Activated naive CD4-positive, alpha-beta T cell treated with anti-CD3 and anti-CD28 coated beads, Interleukin-2, amount 50 U/mL, for 24 hours (primary cell): ENCODE results near the gene NTRK1.

Experiments used
- H3K27ac Mint-ChIP-seq: one replicate; pipeline ENCODE4 v1.8.0; 2021; ENCODE audit warnings: mild to moderate bottlenecking, mixed read lengths
- H3K27me3 Mint-ChIP-seq: one replicate; pipeline ENCODE4 v1.8.0; 2021; ENCODE audit warnings: mixed read lengths
- H3K36me3 Mint-ChIP-seq: one replicate; pipeline ENCODE4 v1.8.0; 2021; ENCODE audit warnings: mixed read lengths
- H3K4me1 Mint-ChIP-seq: one replicate; pipeline ENCODE4 v1.8.0; 2021; ENCODE audit warnings: mixed read lengths
- H3K4me3 Mint-ChIP-seq: one replicate; pipeline ENCODE4 v1.8.0; 2021; ENCODE audit warnings: mild to moderate bottlenecking, mixed read lengths
- H3K9me3 Mint-ChIP-seq: one replicate; pipeline ENCODE4 v1.8.0; 2021; ENCODE audit warnings: mixed read lengths

The NTRK1 gene

DNA sequence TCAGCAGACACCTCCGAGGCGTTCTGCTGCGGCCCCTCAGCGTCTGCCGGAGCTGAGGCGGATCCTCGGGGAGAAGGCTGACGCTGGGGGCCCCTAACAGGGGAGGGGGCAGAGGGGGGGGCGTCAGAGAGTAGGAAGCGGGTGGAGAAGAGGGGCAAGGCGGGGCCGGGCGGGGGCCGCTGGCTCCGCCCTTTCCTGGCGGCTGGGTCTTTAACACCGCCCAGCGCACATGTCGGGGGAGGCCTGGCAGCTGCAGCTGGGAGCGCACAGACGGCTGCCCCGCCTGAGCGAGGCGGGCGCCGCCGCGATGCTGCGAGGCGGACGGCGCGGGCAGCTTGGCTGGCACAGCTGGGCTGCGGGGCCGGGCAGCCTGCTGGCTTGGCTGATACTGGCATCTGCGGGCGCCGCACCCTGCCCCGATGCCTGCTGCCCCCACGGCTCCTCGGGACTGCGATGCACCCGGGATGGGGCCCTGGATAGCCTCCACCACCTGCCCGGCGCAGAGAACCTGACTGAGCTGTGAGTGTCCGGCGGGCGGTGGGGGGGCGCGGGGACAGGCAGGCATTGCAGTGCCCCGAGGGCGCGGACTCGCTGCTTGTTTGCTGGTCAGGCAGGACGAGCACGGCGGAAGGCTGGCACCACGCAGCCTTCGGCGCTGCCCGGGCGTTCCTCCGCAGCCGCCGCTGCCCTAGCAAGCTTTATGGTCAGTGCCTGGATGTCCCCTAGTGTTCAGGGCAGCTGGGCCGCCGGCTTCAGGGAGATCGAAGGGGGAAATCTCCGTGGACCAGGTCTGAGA, at the start of gene NTRK1:
TSS of gene NTRK1 (plus strand) at position 238 of the 796 bp plus-strand sequence. CDS start at position 308, 70 bp downstream.
- H3K27ac Mint-ChIP-seq, result no peak within 1 kb of the TSS
- H3K9me3 Mint-ChIP-seq, result no peaks in the 10 kb centered on the region
- no peaks in the 10 kb centered on the region for H3K36me3 Mint-ChIP-seq
- H3K4me3 Mint-ChIP-seq, result peak within 1 kb of the TSS; percentile 78
- H3K27me3 Mint-ChIP-seq, result peaks cover 43% of the 10 kb centered on the region
- H3K4me1 Mint-ChIP-seq, result peaks cover 23% of the 10 kb centered on the region

DNA sequence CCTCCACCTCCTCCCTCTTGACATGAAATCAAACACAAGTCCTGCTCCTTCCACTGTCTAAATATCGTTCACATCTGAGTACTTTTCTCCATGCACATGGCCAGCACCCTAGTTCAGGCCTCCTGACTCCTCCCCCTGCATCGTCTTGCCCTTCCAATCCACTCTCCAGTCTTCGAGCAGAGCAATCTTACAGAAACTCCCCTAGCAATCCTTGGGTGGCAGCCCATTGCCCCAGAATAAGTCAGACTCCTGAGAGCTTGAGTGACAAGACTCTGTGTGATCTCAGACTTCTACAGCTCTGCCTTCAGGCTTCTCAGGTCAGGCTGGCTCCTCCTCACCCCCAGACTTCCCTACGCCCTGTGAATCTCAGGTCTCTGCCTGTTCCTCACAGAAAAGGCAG, 49.5 kb upstream of the NTRK1 start:
- Mint-ChIP-seq H3K4me3 (peak overlapping the region; percentile 97), H3K36me3 (peaks cover 48% of the 10 kb centered on the region), H3K4me1 (peaks cover 71% of the 10 kb centered on the region), H3K9me3 (no peaks in the 10 kb centered on the region), H3K27ac (peak overlapping the region; percentile 4), H3K27me3 (no peaks in the 10 kb centered on the region)

- H3K4me1 Mint-ChIP-seq, result peaks cover 76% of the 10 kb centered on the region
- peak overlapping the region; percentile 97 for H3K4me3 Mint-ChIP-seq
- peaks cover 44% of the 10 kb centered on the region for H3K36me3 Mint-ChIP-seq
- no peaks in the 10 kb centered on the region for H3K27me3 Mint-ChIP-seq
- peak overlapping the region; percentile 82 for H3K27ac Mint-ChIP-seq
- H3K9me3 Mint-ChIP-seq, result no peaks in the 10 kb centered on the region
Observed at GRCh38 chr1:156812293-156812990, 48.2 kb upstream of the NTRK1 start.

DNA sequence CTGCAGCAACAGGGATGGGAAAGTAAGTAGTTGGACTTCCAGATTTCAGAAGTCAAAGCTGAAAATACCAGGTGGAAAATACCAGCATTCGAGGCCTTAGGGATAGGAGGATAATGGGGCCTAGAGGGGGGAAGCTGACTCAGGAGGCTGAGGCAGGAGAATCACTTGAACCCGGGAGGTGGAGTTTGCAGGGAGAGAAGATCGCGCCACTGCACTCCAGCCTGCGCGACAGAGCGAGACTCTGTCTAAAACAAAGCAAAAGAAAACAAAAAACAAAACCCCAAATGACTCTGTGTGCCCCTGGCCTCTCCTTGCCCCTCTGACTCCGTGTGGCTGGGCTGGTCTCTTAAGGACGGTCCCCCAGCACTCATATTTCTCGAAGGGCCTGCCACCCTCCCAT, 47.4 kb upstream of the NTRK1 start:
- peaks cover 72% of the 10 kb centered on the region for H3K4me1 Mint-ChIP-seq

DNA sequence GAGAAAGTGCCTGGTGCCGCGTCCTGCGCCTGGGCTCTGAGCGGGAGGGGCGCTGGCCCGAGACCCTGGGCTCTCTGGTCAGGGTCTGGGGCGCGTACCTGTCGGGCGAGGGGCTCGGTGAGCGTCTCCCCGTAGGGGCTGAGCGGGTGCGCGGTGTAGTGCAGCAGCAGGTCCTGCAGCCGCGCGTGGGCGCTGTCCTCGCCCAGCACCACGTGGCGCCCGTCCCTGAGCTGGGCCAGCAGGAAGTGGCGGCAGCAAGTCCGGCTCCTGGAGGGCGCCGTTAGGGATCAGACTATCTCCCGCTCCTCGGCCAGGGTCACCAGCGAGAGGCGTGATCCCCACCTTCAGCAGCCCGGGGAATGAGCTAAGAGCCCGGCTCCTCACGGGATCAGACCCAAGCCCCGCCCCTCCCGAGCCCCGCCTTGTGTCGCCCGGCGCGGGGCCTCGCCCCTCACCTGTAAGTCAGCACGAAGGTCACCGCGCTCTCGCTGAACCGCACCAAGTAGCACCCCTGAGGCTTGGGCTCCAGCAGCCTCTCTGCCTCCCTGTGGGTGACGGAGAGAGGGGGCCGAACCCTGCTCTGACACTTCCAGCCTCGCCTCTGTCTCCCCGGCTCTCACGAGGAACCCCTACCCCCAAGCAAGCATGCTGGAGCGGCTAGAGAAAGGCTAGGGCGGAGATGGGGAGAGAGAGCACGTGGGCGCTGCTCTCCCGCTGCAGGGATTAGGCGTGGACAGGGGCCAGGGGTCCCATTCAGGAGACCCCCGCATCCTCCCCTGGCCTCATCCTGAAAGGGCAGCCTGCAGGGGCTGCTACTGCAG, 46.7 kb upstream of the NTRK1 start:
- Mint-ChIP-seq H3K27me3 (no peaks in the 10 kb centered on the region), H3K9me3 (no peaks in the 10 kb centered on the region), H3K4me3 (peak overlapping the region; percentile 97), H3K4me1 (peaks cover 70% of the 10 kb centered on the region), H3K36me3 (peaks cover 35% of the 10 kb centered on the region), H3K27ac (peak overlapping the region; percentile 96)

More for the DNA sequence above, 47.4 kb upstream of the NTRK1 start:
- Mint-ChIP-seq H3K27me3 (no peaks in the 10 kb centered on the region), H3K9me3 (no peaks in the 10 kb centered on the region), H3K27ac (no peak overlapping the region), H3K36me3 (peaks cover 35% of the 10 kb centered on the region), H3K4me3 (peak overlapping the region; percentile 97)

- no peaks in the 10 kb centered on the region for H3K27me3 Mint-ChIP-seq
- H3K36me3 Mint-ChIP-seq, result peaks cover 35% of the 10 kb centered on the region
- H3K9me3 Mint-ChIP-seq, result no peaks in the 10 kb centered on the region
- peaks cover 70% of the 10 kb centered on the region for H3K4me1 Mint-ChIP-seq
- H3K4me3 Mint-ChIP-seq, result peak overlapping the region; percentile 97
- H3K27ac Mint-ChIP-seq, result peak overlapping the region; percentile 100
Observed at GRCh38 chr1:156814571-156815260, 45.9 kb upstream of the NTRK1 start.

- peaks cover 70% of the 10 kb centered on the region for H3K4me1 Mint-ChIP-seq
- no peaks in the 10 kb centered on the region for H3K27me3 Mint-ChIP-seq
- H3K9me3 Mint-ChIP-seq, result no peaks in the 10 kb centered on the region
- peak overlapping the region; percentile 100 for H3K27ac Mint-ChIP-seq
- H3K36me3 Mint-ChIP-seq, result peaks cover 35% of the 10 kb centered on the region
- peak overlapping the region; percentile 97 for H3K4me3 Mint-ChIP-seq
Observed at GRCh38 chr1:156815307-156815826, 45.3 kb upstream of the NTRK1 start.

DNA sequence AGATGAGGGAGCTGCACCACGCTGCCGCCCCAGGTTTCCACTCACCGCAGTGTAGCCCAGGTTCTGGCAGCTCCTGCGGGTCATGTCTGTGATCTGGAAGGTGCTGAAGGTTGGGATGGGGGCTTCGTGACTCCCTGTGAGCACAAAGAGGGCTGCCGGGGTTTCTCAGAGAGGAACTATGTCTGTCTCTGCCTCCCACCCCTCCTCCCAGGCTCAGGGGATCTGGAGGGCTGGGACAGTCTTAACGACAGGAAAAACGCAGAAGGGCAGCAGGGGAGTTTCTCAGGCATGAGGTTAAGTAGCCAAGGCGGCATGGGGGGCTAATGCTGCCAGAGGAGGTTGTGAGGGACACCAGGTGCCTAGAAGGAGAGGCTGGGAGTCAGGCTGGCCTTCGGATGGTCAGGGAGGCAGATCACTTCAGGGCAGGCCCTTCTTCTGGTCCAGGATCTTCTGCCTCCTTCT, 44.7 kb upstream of the NTRK1 start:
- H3K9me3 Mint-ChIP-seq, result no peaks in the 10 kb centered on the region
- no peaks in the 10 kb centered on the region for H3K27me3 Mint-ChIP-seq
- H3K4me1 Mint-ChIP-seq, result peaks cover 68% of the 10 kb centered on the region
- peak overlapping the region; percentile 100 for H3K27ac Mint-ChIP-seq
- peaks cover 34% of the 10 kb centered on the region for H3K36me3 Mint-ChIP-seq
- peak overlapping the region; percentile 97 for H3K4me3 Mint-ChIP-seq

DNA sequence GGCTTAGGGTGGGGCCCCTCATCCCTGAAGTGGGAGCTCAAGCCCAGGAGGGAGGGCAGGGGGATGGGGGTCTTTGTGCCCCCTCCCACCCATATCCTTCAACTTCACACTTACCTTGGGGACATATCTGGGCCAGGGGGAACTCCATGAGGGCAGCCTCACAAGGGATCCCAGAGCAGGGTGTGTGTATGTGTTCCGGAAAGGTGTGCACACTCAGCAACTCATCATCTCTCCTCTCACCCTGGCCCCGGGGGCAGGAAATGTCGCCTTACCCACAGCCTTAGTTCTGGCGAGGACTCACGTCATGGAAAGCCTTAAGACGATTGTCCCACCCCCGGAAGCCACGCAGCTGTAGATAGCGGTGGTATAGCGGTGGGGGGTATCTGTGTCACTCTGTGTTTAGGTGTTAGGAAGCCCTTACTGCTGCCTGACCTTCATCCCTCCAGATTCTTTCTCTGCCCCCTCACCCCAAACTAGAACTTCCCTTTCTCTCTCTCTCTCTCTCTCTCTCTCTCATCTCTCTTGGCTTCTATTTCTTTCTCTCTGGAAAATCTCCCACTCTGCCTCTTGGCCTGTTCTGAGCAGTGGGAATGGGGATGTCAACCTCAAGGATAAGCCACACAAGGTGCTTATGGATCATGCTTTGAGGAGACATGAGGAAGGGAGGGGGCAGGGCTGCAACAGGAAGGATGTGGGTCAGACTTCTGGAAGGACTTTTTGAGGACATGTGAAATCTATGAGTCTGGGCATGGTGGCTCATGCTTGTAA, 43.9 kb upstream of the NTRK1 start, which contains the start of gene SH2D2A:
TSS of gene SH2D2A (minus strand) at position 288 of the 768 bp plus-strand sequence. CDS start at position 148, 140 bp downstream.
- no peaks in the 10 kb centered on the region for H3K9me3 Mint-ChIP-seq
- H3K4me3 Mint-ChIP-seq, result peak within 1 kb of the TSS; percentile 97
- peak within 1 kb of the TSS; percentile 100 for H3K27ac Mint-ChIP-seq
- no peaks in the 10 kb centered on the region for H3K27me3 Mint-ChIP-seq
- H3K4me1 Mint-ChIP-seq, result peaks cover 66% of the 10 kb centered on the region
- peaks cover 28% of the 10 kb centered on the region for H3K36me3 Mint-ChIP-seq

GRCh38 chr1:156821801-156822200, 38.9 kb upstream of the NTRK1 start:
- H3K9me3 Mint-ChIP-seq, result no peaks in the 10 kb centered on the region
- no peaks in the 10 kb centered on the region for H3K36me3 Mint-ChIP-seq
- H3K4me3 Mint-ChIP-seq, result no peak overlapping the region
- peaks cover 25% of the 10 kb centered on the region for H3K4me1 Mint-ChIP-seq
- no peak overlapping the region for H3K27ac Mint-ChIP-seq
- H3K27me3 Mint-ChIP-seq, result no peaks in the 10 kb centered on the region

DNA sequence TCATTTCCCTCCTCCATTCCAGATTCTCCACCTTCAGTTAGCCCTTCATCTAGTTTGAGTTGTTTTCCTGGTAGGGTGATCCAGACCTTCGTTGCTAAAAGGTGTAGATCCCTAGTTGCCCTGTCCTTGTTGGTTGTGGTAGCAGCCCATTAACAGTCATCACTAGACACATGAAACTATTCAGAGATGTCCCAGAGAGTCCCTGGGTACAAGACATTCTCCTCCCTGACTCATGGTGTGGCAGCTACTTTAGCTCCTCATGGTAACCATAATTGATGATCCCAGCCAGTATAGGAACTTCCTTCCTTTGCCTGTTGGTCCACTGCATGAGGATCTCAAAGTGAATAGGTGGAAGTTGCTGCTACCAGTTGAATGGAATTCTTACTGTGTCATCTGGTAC, 38.0 kb upstream of the NTRK1 start:
- H3K36me3 Mint-ChIP-seq, result no peaks in the 10 kb centered on the region
- no peaks in the 10 kb centered on the region for H3K27me3 Mint-ChIP-seq
- H3K9me3 Mint-ChIP-seq, result no peaks in the 10 kb centered on the region
- no peak overlapping the region for H3K4me3 Mint-ChIP-seq
- peaks cover 19% of the 10 kb centered on the region for H3K4me1 Mint-ChIP-seq
- peak overlapping the region; percentile 37 for H3K27ac Mint-ChIP-seq

GRCh38 chr1:156823210-156823790, 37.4 kb upstream of the NTRK1 start:
- Mint-ChIP-seq H3K27ac (no peak overlapping the region), H3K27me3 (no peaks in the 10 kb centered on the region), H3K36me3 (no peaks in the 10 kb centered on the region), H3K4me3 (no peak overlapping the region), H3K9me3 (no peaks in the 10 kb centered on the region), H3K4me1 (peaks cover 14% of the 10 kb centered on the region)

DNA sequence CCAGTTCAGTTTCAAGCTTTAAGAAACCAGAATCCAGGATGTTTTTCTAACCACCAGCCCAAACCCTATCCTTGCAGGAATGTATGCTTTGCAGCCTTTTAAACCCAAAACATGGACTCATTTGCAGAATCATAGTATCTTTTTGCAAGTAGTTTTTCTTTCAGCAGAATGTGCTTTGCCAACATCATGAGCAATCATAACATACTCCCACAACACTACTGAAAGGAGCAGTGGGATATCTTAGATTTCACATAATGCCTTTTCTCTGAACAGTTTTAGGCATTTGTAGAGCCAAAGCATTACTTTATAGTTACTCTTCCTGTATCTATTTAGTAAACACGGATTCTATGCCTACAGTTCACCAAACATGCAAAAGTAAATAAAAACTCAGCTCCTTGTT, 34.0 kb upstream of the NTRK1 start:
- Mint-ChIP-seq H3K4me1 (peaks cover 5% of the 10 kb centered on the region), H3K27ac (no peak overlapping the region), H3K9me3 (no peaks in the 10 kb centered on the region), H3K27me3 (no peaks in the 10 kb centered on the region), H3K36me3 (no peaks in the 10 kb centered on the region), H3K4me3 (no peak overlapping the region)
